ENCODE results near the gene OTULIN.

Gene OTULIN

GRCh38 chr5:14723701-14724132 lies 59.2 kb downstream of the OTULIN start:
- no peak for DNase-seq

DNA sequence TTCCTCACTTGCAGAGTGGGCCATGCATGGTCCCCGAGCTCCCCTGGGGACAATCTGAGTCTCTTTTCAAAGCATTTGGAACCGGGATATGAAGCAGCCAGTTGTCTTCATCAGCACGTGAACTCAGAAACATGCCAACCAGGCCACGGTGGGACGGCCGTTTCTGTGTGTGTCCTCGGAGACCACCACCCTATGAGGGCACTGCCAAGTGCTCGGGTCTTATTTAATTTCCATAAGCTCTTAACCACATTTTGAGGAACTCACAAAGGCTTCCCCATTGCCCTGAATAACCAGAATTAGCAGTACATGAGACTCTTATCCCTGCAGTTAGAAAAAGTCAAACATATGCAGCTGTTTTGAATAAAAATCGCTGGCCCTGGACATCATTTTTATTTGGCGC lies 60.1 kb downstream of the OTULIN start:
- no peak for DNase-seq

GRCh38 chr5:14726066-14726838 lies 61.7 kb downstream of the OTULIN start:
- no peak for DNase-seq

- peak; percentile 73 for DNase-seq
These were observed 62.9 kb downstream of the OTULIN start for GRCh38 chr5:14727428-14727865.

DNA sequence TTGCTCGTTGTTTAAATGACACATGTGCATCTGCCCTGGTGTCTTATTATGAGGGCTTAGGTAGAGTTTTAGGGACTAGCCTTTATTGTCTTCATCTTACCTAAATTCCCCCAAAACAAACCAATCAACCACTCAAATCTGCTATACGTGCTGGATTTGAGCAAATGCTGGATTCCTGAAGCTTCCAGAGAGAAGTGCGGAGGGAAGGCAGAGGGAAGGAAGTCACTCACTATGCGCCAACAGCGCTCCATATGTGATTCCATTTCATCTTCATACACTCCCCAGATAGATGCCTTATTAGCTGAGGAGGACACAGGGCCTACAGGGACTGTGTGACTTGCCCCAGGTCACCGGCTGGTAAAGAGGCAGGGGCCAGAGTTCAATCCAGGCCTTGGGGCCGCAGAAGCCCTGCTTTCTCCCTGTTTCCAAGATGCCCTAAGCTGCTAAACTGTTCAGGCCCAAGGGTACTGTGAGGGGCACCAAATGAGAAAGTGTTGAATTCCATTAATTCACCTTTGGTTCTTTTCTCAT lies 63.5 kb downstream of the OTULIN start:
- DNase-seq = no peak

- no peak for DNase-seq
These were observed 64.0 kb downstream of the OTULIN start for GRCh38 chr5:14728459-14728938.

GRCh38 chr5:14729448-14730385 lies 65.2 kb downstream of the OTULIN start:
- no peak for DNase-seq

DNA sequence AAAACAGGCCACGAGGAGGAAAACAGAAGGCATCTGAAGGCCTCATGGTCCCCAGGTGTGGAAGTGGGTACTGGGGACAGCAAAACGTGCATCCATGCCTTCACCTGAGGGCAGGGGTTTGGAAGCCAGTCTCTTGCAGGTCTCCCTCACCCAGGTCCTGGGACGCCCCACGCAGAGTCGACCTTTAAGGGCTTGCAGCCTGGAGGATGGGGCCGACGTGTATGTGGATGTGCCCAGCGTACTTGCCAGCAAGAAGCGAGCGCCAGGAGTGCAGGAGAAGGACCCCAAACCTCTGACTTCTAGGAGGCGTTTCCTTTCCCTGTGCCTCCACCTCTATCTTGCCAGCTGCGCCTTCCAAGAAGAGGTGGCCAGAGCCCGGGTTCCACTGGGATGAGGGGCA lies 65.9 kb downstream of the OTULIN start:
- DNase-seq = no peak

GRCh38 chr5:14730881-14731280 lies 66.4 kb downstream of the OTULIN start:
- no peak for DNase-seq

DNA sequence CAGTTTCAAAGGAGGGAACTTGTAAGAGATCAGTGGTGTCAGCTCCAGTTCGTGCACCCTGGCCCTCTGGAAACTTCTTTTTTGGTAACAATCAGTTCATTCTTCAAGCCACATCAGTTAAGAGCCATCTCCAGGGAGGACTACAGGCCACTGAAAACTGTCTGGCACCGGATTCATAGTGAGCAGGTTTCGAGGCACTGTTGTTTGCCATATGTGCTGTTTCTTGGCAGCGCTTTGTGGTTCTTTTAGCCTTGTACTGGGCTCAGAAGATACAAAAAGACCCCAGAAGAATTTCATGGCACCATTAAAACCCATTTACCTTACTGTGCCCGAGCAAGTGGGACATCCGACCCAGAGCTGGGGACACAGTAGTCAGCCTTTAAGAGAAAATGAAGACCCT lies 68.5 kb downstream of the OTULIN start:
- no peak for DNase-seq

- DNase-seq = no peak
These were observed 69.1 kb downstream of the OTULIN start for GRCh38 chr5:14733661-14734060.

DNA sequence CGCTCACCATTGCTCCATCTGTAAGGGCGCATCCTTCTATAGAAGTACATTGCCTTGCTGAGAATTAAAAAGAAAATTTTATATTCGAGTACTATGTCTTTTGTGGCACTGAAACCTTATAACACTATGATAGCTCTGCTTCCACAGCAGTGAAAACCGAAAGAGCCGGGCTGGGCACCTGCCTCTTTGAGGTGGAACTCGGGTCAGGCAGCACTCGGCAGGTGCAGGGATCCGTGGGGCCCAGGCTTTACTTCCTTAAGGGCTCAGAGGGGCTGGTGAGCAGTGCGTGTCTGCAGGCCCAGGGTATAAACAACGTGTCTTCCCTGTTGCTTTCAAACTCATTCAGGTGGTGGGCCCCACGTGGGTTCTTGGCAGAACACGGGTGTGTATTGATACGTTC lies 69.9 kb downstream of the OTULIN start:
- DNase-seq = no peak

- no peak for DNase-seq
These were observed 71.4 kb downstream of the OTULIN start for GRCh38 chr5:14735944-14736343.

DNA sequence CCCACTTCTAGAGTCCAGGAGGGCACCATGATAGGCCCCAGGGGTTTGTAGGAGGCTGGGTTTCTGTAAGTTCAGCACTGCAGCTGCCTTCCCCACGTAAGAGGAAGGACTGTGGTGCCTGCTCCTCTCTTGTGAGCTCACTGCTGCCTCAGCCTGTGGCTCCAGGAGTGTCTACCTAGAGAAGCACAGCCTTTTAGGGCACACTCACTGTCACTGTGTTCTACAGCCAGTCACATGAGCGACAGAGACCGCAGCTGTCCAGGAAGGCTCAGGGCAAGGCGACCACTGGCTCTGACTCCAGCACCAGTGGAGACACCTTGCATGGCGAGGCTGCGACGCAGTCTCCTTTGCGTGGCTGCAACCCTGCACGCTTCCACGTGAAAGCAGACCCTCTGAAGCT lies 72.8 kb downstream of the OTULIN start:
- DNase-seq = no peak

DNA sequence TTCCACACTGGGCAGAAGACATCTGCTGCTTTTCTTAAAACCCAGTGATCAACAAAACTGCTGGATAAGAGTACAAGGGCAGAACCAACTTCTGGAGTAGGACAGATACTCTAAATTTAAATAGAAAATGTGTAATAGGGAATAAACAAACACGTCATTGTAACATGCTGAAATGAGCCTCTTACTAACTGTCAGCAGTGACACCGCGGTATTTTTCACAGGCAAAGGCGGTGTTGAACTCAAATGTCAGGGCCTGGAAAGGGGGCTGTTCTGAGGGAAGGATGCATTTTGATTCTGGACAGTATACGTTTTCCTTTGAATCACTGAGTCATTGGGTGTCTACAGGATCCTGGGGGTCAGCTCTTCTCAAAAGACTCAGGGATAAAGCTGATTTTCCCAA lies 73.5 kb downstream of the OTULIN start:
- no peak for DNase-seq

- DNase-seq = no peak
These were observed 75.0 kb downstream of the OTULIN start for GRCh38 chr5:14739538-14739937.

DNA sequence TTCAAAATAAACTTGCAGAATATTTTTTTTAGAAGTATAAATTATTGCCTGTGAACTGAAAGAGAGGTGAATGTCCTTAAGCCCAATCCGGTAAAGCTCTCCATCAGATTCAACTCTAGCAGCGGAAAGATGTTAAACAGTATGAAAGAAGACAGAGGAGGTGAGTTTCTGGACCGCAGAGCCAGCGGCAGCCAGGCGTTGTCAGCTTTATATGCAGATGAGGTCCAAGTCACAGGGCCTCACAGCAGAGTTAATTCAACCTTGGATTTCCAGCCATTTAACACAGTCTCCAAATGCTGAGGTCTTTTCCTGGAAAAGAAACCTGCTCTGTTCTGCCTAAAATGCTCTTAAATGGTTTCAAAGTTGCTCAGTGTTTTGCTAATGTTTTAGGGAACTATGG lies 75.5 kb downstream of the OTULIN start:
- DNase-seq = no peak

DNA sequence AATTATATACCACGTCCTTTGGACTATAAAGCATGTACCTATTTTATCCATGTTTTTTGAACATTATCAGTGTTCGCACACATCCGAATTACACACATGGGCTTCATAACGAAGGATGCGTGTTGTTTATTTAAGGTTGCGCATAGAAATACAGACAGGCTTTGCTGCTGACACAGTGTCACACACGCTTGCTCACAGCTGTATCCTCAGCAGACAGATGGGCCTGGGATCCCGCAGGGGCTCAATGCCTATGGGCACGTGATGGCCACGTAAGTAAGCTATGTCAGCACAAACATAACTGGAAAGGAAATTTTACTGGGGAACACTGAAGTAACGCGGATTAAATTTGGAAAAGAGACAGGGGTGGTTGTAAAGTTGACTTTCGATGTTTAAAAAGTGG lies 76.6 kb downstream of the OTULIN start:
- no peak for DNase-seq

DNA sequence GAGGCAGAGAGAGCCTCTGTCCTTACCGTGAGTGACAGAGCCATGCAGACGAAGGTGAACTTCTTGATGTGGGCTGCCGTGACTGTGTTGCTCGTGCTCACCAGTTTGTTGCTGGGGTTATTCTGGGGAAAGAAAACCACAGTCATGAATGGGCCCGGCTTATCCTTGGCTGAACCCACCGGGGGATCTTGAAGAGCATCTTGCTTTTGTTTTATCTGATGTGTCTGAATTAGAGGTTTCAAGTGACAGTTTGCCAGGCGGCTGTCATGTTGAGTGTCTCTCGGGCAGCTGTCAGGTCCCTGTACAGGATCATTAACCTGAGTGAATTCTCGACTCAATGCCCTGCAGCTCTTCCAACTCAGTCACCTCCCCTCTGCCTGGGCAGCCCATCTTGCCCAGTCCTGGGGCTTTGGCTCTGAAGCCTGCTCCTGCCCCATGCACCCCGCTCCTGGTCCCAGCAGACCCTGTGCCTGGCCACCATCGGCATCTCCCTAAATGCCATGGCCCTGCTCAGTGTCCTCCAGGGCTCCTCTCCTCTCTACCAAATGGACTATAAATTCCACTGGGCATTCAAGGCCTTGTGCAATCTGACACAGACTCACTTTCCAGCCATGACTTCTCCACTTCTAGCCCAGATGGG lies 77.4 kb downstream of the OTULIN start:
- DNase-seq = no peak

DNA sequence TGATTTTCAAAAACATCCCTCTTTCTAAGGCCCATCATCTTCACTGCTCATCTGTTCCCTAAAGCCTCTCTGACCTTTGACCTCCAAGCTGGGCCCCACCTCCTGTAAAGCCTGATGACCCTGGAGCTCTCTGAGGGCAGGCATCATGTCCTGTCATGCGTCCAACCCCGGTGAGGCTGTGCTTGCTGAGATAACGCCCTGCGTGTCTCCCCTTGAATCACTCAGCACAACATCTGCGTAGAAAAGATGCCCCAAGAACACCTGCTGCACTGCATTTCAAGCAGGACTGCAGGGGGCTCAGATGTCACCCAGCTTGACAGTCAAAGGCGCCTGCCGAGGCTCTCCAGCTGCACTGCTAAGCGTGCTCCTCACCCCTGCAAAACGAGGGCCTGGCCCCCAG lies 78.0 kb downstream of the OTULIN start:
- no peak for DNase-seq

GRCh38 chr5:14743601-14744295 lies 79.2 kb downstream of the OTULIN start:
- no peak for DNase-seq

Measured in stimulated activated CD4-positive, alpha-beta T cell treated with anti-CD3 and anti-CD28 coated beads, Interleukin-12 subunit alpha, Interleukin-12 subunit beta, amount 100 ng/mL, for 4 hours (primary cell).